Mesenchymal stem cell (in vitro differentiated cells and primary cell): ENCODE measurements around the gene ZSCAN26.

Experiments
- DNase-seq: peaks from one replicate; pipeline ENCODE4 v3.0.0-alpha.2; 2013
- H2AFZ ChIP-seq: one replicate; pipeline ENCODE4 v1.6.1; 2013; ENCODE audit warnings: low read depth, mild to moderate bottlenecking, control low read depth, inconsistent platforms, low read length, moderate library complexity
- H2AK5ac ChIP-seq: 2 replicates; pipeline ENCODE4 v1.6.1; 2013; ENCODE audit warnings: low read length, moderate library complexity, mild to moderate bottlenecking, inconsistent platforms; ENCODE audit not compliant: severe bottlenecking
- H2BK120ac ChIP-seq: one replicate; pipeline ENCODE4 v1.6.1; 2013; ENCODE audit warnings: low read depth, mild to moderate bottlenecking, inconsistent platforms, low read length, moderate library complexity
- H2BK12ac ChIP-seq, 2 experiments: one replicate each; pipeline ENCODE4 v1.6.1; 2013; ENCODE audit warnings: inconsistent platforms in 2 of 2, low read length in 2 of 2, mild to moderate bottlenecking in 2 of 2, moderate library complexity in 2 of 2, control low read depth in 1 of 2
- H2BK15ac ChIP-seq: one replicate; pipeline ENCODE4 v1.6.1; 2013; ENCODE audit warnings: mild to moderate bottlenecking, low read depth, inconsistent platforms; ENCODE audit not compliant: poor library complexity, severe bottlenecking
- H2BK5ac ChIP-seq: 2 replicates; pipeline ENCODE4 v1.6.1; 2013; ENCODE audit warnings: low read depth, mild to moderate bottlenecking, low read length, control low read depth, inconsistent platforms; ENCODE audit not compliant: poor library complexity, severe bottlenecking
- H3K14ac ChIP-seq, 2 experiments: one replicate each; pipeline ENCODE4 v1.6.1; 2013; ENCODE audit warnings: inconsistent platforms in 2 of 2, low read length in 2 of 2, control low read depth in 1 of 2, mild to moderate bottlenecking in 1 of 2, moderate library complexity in 1 of 2
- H3K18ac ChIP-seq, 2 experiments: one replicate each; pipeline ENCODE4 v1.6.1; 2013; ENCODE audit warnings: inconsistent platforms in 2 of 2, low read length in 2 of 2, control low read depth in 1 of 2, low read depth in 1 of 2, mild to moderate bottlenecking in 1 of 2
- H3K23ac ChIP-seq, 2 experiments: one replicate each; pipeline ENCODE4 v1.6.1; 2013; ENCODE audit warnings: inconsistent platforms in 2 of 2, low read length in 2 of 2, mild to moderate bottlenecking in 2 of 2, moderate library complexity in 2 of 2, control low read depth in 1 of 2
- H3K27ac ChIP-seq: 2 replicates; pipeline ENCODE4 v1.5.1; 2013; ENCODE audit warnings: mild to moderate bottlenecking, moderate library complexity, low read length, control low read depth, inconsistent platforms; ENCODE audit not compliant: poor library complexity, severe bottlenecking
- H3K27me3 ChIP-seq, 2 experiments: 2 replicates each; pipeline versions ENCODE4 v1.6.1 to v1.7.0; 2013; ENCODE audit warnings: low read length in 2 of 2, mild to moderate bottlenecking in 2 of 2, moderate library complexity in 2 of 2, control low read depth in 1 of 2, inconsistent platforms in 1 of 2; ENCODE audit not compliant: control insufficient read depth in 1 of 2, insufficient read depth in 1 of 2
- H3K36me3 ChIP-seq, 2 experiments: 2 replicates each; pipeline versions ENCODE4 v1.6.1 to v1.7.0; 2013; ENCODE audit warnings: low read length in 2 of 2, control low read depth in 1 of 2, inconsistent platforms in 1 of 2, low read depth in 1 of 2, mild to moderate bottlenecking in 1 of 2; ENCODE audit not compliant: insufficient read depth in 2 of 2, control insufficient read depth in 1 of 2
- H3K4ac ChIP-seq, 2 experiments: one replicate each; pipeline ENCODE4 v1.6.1; 2013; ENCODE audit warnings: inconsistent platforms in 2 of 2, low read length in 2 of 2, mild to moderate bottlenecking in 2 of 2, moderate library complexity in 2 of 2, control low read depth in 1 of 2, low read depth in 1 of 2
- H3K4me1 ChIP-seq: 2 replicates; pipeline ENCODE4 v1.6.1; 2013; ENCODE audit warnings: low read depth, low read length, control low read depth; ENCODE audit not compliant: control insufficient read depth, insufficient read depth
- H3K4me2 ChIP-seq: 2 replicates; pipeline ENCODE4 v1.6.1; 2013; ENCODE audit warnings: low read length, mild to moderate bottlenecking, inconsistent platforms; ENCODE audit not compliant: poor library complexity, severe bottlenecking
- H3K4me3 ChIP-seq, 2 experiments: 2 replicates each; pipeline versions ENCODE4 v1.5.1 to v1.7.0; 2013; ENCODE audit warnings: low read length in 2 of 2, mild to moderate bottlenecking in 2 of 2, control low read depth in 1 of 2, low read depth in 1 of 2; ENCODE audit not compliant: insufficient read depth in 1 of 2
- H3K79me1 ChIP-seq: replicated peaks from 2 replicates; pipeline ENCODE4 v1.6.1; 2013; ENCODE audit warnings: mild to moderate bottlenecking, control low read depth, low read length, inconsistent platforms; ENCODE audit not compliant: poor library complexity, severe bottlenecking
- H3K9ac ChIP-seq: 2 replicates; pipeline ENCODE4 v1.7.0; 2013; ENCODE audit warnings: mild to moderate bottlenecking, low read length, moderate library complexity
- H3K9me3 ChIP-seq: 2 replicates; pipeline ENCODE4 v1.7.0; 2013; ENCODE audit warnings: mild to moderate bottlenecking, low read length; ENCODE audit not compliant: control insufficient read depth
- H4K8ac ChIP-seq: one replicate; pipeline ENCODE4 v1.6.1; 2013; ENCODE audit warnings: inconsistent platforms, mild to moderate bottlenecking, low read length, moderate library complexity
- H4K91ac ChIP-seq: one replicate; pipeline ENCODE4 v1.6.1; 2013; ENCODE audit warnings: mild to moderate bottlenecking, low read length, inconsistent platforms
- WGBS: methylation state at CpG from one replicate; pipeline ENCODE4 v1.1.7; 2013; ENCODE audit warnings: mixed read lengths; 5-methylcytosine and 5-hydroxymethylcytosine counted together

The ZSCAN26 gene

DNA sequence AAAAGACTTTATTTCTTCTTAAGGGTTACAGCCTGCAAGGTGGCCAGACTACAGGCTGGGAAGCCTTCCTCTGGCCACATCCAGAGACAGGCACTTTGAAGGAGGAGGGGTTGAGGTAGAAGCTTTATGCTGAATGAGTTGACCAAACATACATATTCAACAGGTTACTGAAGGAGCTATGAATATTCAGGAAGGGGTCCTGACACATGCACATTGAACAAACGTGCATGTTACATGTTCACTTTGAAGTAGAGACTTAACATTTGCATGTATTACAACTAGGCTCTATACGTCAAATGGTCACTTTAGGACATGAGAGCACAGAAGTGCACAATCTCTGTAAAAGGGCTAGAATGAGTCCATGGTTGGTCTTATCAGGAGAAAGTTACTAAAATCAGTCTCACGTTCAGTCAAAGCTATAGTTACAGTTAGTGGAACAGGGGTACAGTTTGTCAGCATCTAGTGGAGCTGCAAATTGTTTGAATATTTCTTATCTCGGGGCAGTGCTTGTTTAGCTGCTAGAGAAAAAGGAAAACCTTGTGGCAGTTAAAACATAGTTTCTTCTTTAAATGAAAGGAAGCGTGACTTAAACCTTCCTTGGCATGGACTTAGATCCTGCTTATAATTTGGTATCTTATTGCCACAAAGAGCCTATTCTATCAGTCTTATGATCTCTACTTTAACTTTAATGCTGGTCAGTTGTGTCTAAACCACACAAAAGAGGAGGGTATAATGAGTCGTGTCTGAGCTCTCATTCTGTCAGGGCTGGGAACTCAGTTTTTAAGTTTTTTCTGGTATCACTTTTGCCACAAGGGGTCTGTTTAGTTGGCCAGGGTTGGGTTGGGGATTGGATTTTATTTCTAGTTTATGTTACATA lies 46.4 kb upstream of the ZSCAN26 start:
- H2AK5ac ChIP-seq = no peak overlapping the region
- no peak overlapping the region for H3K4ac ChIP-seq
- H4K8ac ChIP-seq = no peak overlapping the region
- peaks cover 11% of the 10 kb centered on the region for H3K79me1 ChIP-seq
- no peak for DNase-seq
- H3K27ac ChIP-seq = no peak overlapping the region
- no peak overlapping the region for H2AFZ ChIP-seq
- H3K4me1 ChIP-seq = peaks cover 5% of the 10 kb centered on the region
- no peak overlapping the region for H3K4me2 ChIP-seq
- H3K23ac ChIP-seq = no peak overlapping the region
- no peak overlapping the region for H2BK15ac ChIP-seq
- no peak overlapping the region for H3K14ac ChIP-seq
- H2BK5ac ChIP-seq = no peak overlapping the region
- H2BK120ac ChIP-seq = no peak overlapping the region
- no peak overlapping the region for H4K91ac ChIP-seq
- H3K27me3 ChIP-seq = peaks cover 16 to 22% of the 10 kb centered on the region in 2 experiments
- no peak overlapping the region for H3K18ac ChIP-seq
- H3K4me3 ChIP-seq = no peak overlapping the region
- no peak overlapping the region for H2BK12ac ChIP-seq
- WGBS = 57% methylated on average over 5 of the region's 6 CpGs
- no peaks in the 10 kb centered on the region for H3K36me3 ChIP-seq
- H3K9me3 ChIP-seq = no peaks in the 10 kb centered on the region
- H3K9ac ChIP-seq = no peak overlapping the region

DNA sequence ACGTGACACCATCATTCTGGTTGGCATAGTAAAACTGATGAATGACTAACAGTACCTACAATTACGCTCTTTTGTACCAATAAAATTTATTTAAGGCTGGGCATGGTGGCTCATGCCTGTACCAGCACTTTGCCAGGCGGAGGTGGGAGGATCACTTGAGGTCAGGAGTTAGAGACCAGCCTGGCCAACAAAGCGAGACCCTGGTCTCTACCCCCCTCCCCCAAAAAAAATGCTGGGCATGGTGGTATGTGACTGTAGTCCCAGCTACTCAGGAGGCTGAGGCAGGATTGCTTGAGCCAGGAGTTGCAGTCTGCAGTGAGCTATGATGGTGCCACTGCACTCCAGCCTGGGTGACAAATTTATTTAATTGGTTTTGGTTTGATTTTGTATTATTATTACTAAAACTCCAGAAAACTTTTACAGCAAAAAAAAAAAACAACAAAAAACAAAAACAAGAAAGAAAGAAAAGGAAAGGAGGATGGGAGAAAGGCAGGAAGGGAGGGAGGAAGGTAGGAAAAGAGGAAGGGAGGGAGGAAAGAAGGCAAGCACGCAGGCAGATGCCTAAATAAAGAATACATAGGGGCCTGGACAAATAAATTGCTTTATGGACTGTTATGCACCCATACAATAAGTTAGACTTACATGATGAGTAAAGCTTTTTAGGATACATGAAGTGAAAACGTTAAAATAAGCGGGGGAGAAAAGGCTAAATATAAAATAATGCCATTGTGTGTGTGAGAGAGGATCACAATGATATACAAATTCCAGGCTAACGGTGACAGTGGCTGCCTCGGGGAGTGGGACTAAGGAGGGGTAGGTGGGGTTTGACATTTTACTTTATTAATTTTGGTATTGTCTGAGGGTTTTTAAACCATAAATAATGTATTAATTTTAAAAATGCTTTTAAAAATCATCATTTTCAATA lies 42.5 kb upstream of the ZSCAN26 start:
- Histone ChIP-seq H3K4me2 (peak overlapping the region; percentile 46), H3K27ac (peak overlapping the region; percentile 73)
- 64% methylated on average over 5 of the region's 9 CpGs for WGBS

GRCh38 chr6:28225056-28225834 lies 41.7 kb upstream of the ZSCAN26 start, which contains the start of gene ZSCAN9:
ZSCAN9 (plus strand) TSS chr6:28225275; CDS start chr6:28227085, 1,810 bp downstream.
- no peak within 1 kb of the TSS for H3K23ac ChIP-seq
- H3K27ac ChIP-seq = peak within 1 kb of the TSS; percentile 73
- H3K36me3 ChIP-seq = peaks cover 11 to 31% of the 10 kb centered on the region in 2 experiments
- peaks cover 6 to 7% of the 10 kb centered on the region in 2 experiments for H3K27me3 ChIP-seq
- H3K4ac ChIP-seq = peak within 1 kb of the TSS in 1 of 2 experiments; percentile 77
- no peaks in the 10 kb centered on the region for H3K9me3 ChIP-seq
- H2BK12ac ChIP-seq = peak within 1 kb of the TSS in 1 of 2 experiments; percentile 40
- peak within 1 kb of the TSS; percentile 31 to 40 for H3K18ac ChIP-seq
- under 1% methylated on average over 40 of the region's 45 CpGs for WGBS
- no peak within 1 kb of the TSS for H2BK120ac ChIP-seq
- DNase-seq = peak; percentile 89
- H3K79me1 ChIP-seq = peaks cover 17% of the 10 kb centered on the region
- H2BK15ac ChIP-seq = peak within 1 kb of the TSS; percentile 85
- H3K9ac ChIP-seq = peak within 1 kb of the TSS; percentile 95
- H2BK5ac ChIP-seq = no peak within 1 kb of the TSS
- peak within 1 kb of the TSS; percentile 46 for H2AFZ ChIP-seq
- no peaks in the 10 kb centered on the region for H3K4me1 ChIP-seq
- peak within 1 kb of the TSS; percentile 79 to 97 for H3K4me3 ChIP-seq
- H2AK5ac ChIP-seq = peak within 1 kb of the TSS; percentile 67
- no peak within 1 kb of the TSS for H4K91ac ChIP-seq
- H3K14ac ChIP-seq = peak within 1 kb of the TSS in 1 of 2 experiments; percentile 20
- H4K8ac ChIP-seq = peak within 1 kb of the TSS; percentile 92
- H3K4me2 ChIP-seq = peak within 1 kb of the TSS; percentile 72

More for the DNA sequence above, 42.5 kb upstream of the ZSCAN26 start:
- H3K18ac ChIP-seq = peak overlapping the region in 1 of 2 experiments; percentile 15
- H2BK5ac ChIP-seq = no peak overlapping the region
- no peak overlapping the region for H2BK120ac ChIP-seq
- H2BK15ac ChIP-seq = peak overlapping the region; percentile 38
- peak overlapping the region in 1 of 2 experiments; percentile 77 for H3K4ac ChIP-seq
- H3K36me3 ChIP-seq = peaks cover 11 to 25% of the 10 kb centered on the region in 2 experiments
- no peak overlapping the region for H4K91ac ChIP-seq
- H2BK12ac ChIP-seq = peak overlapping the region in 1 of 2 experiments; percentile 40
- peak overlapping the region in 1 of 2 experiments; percentile 97 for H3K4me3 ChIP-seq
- H3K23ac ChIP-seq = no peak overlapping the region
- H2AFZ ChIP-seq = no peak overlapping the region
- H3K14ac ChIP-seq = no peak overlapping the region
- no peaks in the 10 kb centered on the region for H3K4me1 ChIP-seq
- H4K8ac ChIP-seq = peak overlapping the region; percentile 92
- peak overlapping the region; percentile 67 for H2AK5ac ChIP-seq
- peaks cover 8 to 9% of the 10 kb centered on the region in 2 experiments for H3K27me3 ChIP-seq
- peak; percentile 11 for DNase-seq
- no peaks in the 10 kb centered on the region for H3K9me3 ChIP-seq
- peaks cover 17% of the 10 kb centered on the region for H3K79me1 ChIP-seq
- H3K9ac ChIP-seq = peak overlapping the region; percentile 95
